ENCODE results near the gene ZFPM1.

Gene ZFPM1

GRCh38 chr16:88406096-88407041, 46.7 kb upstream of the ZFPM1 start:
- no peaks in the 10 kb centered on the region for H3K4me1 ChIP-seq (ENCODE audit: low read length)
- H3K9me3 ChIP-seq (ENCODE audit: insufficient read depth, low read length) = no peaks in the 10 kb centered on the region
- H3K27ac ChIP-seq (ENCODE audit: low read length) = no peak overlapping the region
- no peak overlapping the region for H2AFZ ChIP-seq (ENCODE audit: low read depth, low read length)
- H3K79me2 ChIP-seq (ENCODE audit: low read length) = no peaks in the 10 kb centered on the region
- H3K9ac ChIP-seq (ENCODE audit: low read length) = no peak overlapping the region
- no peaks in the 10 kb centered on the region for H3K27me3 ChIP-seq (ENCODE audit: low read depth, low read length)
- no peak for TF ChIP-seq EZH2phosphoT487 (IDR thresholded peaks at IDR 0.05; ENCODE audit: low read depth)
- TF ChIP-seq, protein P1, sequence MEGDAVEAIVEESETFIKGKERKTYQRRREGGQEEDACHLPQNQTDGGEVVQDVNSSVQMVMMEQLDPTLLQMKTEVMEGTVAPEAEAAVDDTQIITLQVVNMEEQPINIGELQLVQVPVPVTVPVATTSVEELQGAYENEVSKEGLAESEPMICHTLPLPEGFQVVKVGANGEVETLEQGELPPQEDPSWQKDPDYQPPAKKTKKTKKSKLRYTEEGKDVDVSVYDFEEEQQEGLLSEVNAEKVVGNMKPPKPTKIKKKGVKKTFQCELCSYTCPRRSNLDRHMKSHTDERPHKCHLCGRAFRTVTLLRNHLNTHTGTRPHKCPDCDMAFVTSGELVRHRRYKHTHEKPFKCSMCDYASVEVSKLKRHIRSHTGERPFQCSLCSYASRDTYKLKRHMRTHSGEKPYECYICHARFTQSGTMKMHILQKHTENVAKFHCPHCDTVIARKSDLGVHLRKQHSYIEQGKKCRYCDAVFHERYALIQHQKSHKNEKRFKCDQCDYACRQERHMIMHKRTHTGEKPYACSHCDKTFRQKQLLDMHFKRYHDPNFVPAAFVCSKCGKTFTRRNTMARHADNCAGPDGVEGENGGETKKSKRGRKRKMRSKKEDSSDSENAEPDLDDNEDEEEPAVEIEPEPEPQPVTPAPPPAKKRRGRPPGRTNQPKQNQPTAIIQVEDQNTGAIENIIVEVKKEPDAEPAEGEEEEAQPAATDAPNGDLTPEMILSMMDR (IDR thresholded peaks at IDR 0.05; ENCODE audit: low read depth, low read length) = peak; percentile 22; the same call in 1 of the 2 replicates
- H4K20me1 ChIP-seq (ENCODE audit: insufficient read depth, low read length) = no peaks in the 10 kb centered on the region
- H3K36me3 ChIP-seq (replicated peaks; ENCODE audit: low read depth, low read length) = no peaks in the 10 kb centered on the region
- no peak overlapping the region for H3K4me2 ChIP-seq (ENCODE audit: low read length)
- H3K4me3 ChIP-seq (ENCODE audit: low read length) = no peak overlapping the region

GRCh38 chr16:88407042-88407420, 46.0 kb upstream of the ZFPM1 start:
- H3K27me3 ChIP-seq (ENCODE audit: low read depth, low read length) = no peaks in the 10 kb centered on the region
- no peak overlapping the region for H3K4me2 ChIP-seq (ENCODE audit: low read length)

GRCh38 chr16:88407807-88408206, 45.3 kb upstream of the ZFPM1 start:
- Histone ChIP-seq H4K20me1 (ENCODE audit: insufficient read depth, low read length) (no peaks in the 10 kb centered on the region), H3K9me3 (ENCODE audit: insufficient read depth, low read length) (no peaks in the 10 kb centered on the region), H3K27ac (ENCODE audit: low read length) (no peak overlapping the region), H3K4me3 (ENCODE audit: low read length) (no peak overlapping the region), H3K9ac (ENCODE audit: low read length) (no peak overlapping the region), H3K4me1 (ENCODE audit: low read length) (no peaks in the 10 kb centered on the region), H3K4me2 (ENCODE audit: low read length) (no peak overlapping the region), H3K27me3 (ENCODE audit: low read depth, low read length) (no peaks in the 10 kb centered on the region), H3K36me3 (replicated peaks; ENCODE audit: low read depth, low read length) (no peaks in the 10 kb centered on the region), H2AFZ (ENCODE audit: low read depth, low read length) (no peak overlapping the region), H3K79me2 (ENCODE audit: low read length) (no peaks in the 10 kb centered on the region)
- TF ChIP-seq, protein P1 (IDR thresholded peaks at IDR 0.05; ENCODE audit: low read depth, low read length) = no peak
- no peak for TF ChIP-seq EZH2phosphoT487 (IDR thresholded peaks at IDR 0.05; ENCODE audit: low read depth)

More at GRCh38 chr16:88407042-88407420, 46.0 kb upstream of the ZFPM1 start:
- no peaks in the 10 kb centered on the region for H3K9me3 ChIP-seq (ENCODE audit: insufficient read depth, low read length)
- no peaks in the 10 kb centered on the region for H4K20me1 ChIP-seq (ENCODE audit: insufficient read depth, low read length)
- H3K27ac ChIP-seq (ENCODE audit: low read length) = no peak overlapping the region
- no peaks in the 10 kb centered on the region for H3K79me2 ChIP-seq (ENCODE audit: low read length)
- no peak overlapping the region for H2AFZ ChIP-seq (ENCODE audit: low read depth, low read length)
- TF ChIP-seq, protein P1 (IDR thresholded peaks at IDR 0.05; ENCODE audit: low read depth, low read length) = no peak
- no peak for TF ChIP-seq EZH2phosphoT487 (IDR thresholded peaks at IDR 0.05; ENCODE audit: low read depth)
- no peaks in the 10 kb centered on the region for H3K36me3 ChIP-seq (replicated peaks; ENCODE audit: low read depth, low read length)
- H3K4me1 ChIP-seq (ENCODE audit: low read length) = no peaks in the 10 kb centered on the region
- H3K4me3 ChIP-seq (ENCODE audit: low read length) = no peak overlapping the region
- no peak overlapping the region for H3K9ac ChIP-seq (ENCODE audit: low read length)

- H3K27me3 ChIP-seq (ENCODE audit: low read depth, low read length) = no peaks in the 10 kb centered on the region
- no peak overlapping the region for H3K4me3 ChIP-seq (ENCODE audit: low read length)
- H3K79me2 ChIP-seq (ENCODE audit: low read length) = no peaks in the 10 kb centered on the region
- no peaks in the 10 kb centered on the region for H3K4me1 ChIP-seq (ENCODE audit: low read length)
- H4K20me1 ChIP-seq (ENCODE audit: insufficient read depth, low read length) = no peaks in the 10 kb centered on the region
- TF ChIP-seq EZH2phosphoT487 (IDR thresholded peaks at IDR 0.05; ENCODE audit: low read depth) = no peak
- TF ChIP-seq, protein P1 (IDR thresholded peaks at IDR 0.05; ENCODE audit: low read depth, low read length) = no peak
- no peaks in the 10 kb centered on the region for H3K36me3 ChIP-seq (replicated peaks; ENCODE audit: low read depth, low read length)
- no peak overlapping the region for H2AFZ ChIP-seq (ENCODE audit: low read depth, low read length)
- H3K27ac ChIP-seq (ENCODE audit: low read length) = no peak overlapping the region
- no peak overlapping the region for H3K4me2 ChIP-seq (ENCODE audit: low read length)
- no peak overlapping the region for H3K9ac ChIP-seq (ENCODE audit: low read length)
- H3K9me3 ChIP-seq (ENCODE audit: insufficient read depth, low read length) = no peaks in the 10 kb centered on the region
Observed at GRCh38 chr16:88408561-88409142, 44.4 kb upstream of the ZFPM1 start.

Data from OCI-LY3 (cell line).